OCI-M1 (cell line): ENCODE results near the gene TRAK1.

Source experiments
- DNase-seq: peaks from one replicate; lab custom pipeline; 2025; lab: John Stamatoyannopoulos, UW

TRAK1 gene

GRCh38 chr3:42229942-42230688 lies 139.0 kb downstream of the TRAK1 start:
- DNase-seq = peak; percentile 53

DNA sequence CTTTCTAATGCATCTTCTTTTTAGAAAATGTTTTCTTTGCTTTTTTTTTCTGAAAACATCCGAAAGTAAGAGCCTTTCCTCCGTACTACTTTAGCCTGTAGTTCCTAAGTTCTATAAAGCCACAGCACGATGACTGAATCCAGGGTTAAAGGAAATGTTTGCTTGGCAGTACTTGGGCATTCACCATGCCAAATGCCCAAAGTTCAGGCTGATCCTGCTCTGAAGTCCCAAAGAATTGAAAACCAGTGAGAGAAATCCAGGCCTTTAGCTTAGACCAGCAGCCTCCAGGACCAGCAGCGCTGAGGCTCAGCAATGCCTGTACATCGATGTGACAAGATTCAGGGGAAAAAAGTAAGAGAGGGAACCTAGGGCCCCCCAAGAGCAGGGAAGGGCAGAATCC lies 139.7 kb downstream of the TRAK1 start:
- DNase-seq = no peak

DNA sequence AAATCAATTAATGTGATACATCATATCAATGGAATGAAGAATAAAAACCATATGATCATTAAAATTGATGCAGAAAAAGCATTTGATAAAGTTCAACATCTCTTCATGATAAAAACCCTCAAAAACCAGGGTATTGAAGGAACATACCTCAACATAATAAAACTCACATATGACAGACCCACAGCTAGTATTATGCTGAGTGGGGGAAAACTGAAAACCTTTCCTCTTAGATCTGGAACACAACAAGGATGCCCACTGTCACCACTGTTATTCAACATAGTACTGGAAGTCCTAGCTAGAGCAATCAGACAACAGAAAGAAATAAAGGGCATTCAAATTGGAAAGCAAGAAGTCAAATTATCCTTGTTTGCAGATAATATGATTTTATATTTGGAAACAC lies 144.4 kb downstream of the TRAK1 start:
- no peak for DNase-seq

- no peak for DNase-seq
These were observed 145.5 kb downstream of the TRAK1 start for GRCh38 chr3:42236611-42237010.

- no peak for DNase-seq
These were observed 154.9 kb downstream of the TRAK1 start for GRCh38 chr3:42246091-42246490.

- DNase-seq = peak; percentile 84
These were observed 156.4 kb downstream of the TRAK1 start for GRCh38 chr3:42247576-42248027.

DNA sequence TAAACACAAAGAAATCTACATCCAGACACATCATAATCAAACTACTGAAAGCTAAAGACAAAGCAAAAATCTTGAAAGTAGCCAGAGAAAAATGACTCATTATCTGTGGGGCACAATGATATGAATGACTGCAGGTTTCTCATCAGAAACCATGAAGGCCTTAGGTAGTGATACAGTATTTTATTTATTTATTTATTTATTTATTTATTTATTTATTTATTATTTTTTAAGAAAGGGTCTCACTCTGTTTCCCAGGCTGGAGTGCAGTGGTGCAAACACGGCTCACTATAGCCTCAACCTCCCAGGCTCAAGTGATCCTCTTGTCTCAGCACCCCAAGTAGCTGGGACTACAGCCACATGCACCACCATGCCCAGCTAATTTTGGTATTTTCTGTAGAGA lies 159.6 kb downstream of the TRAK1 start:
- DNase-seq = no peak

GRCh38 chr3:42254566-42254965 lies 163.4 kb downstream of the TRAK1 start:
- DNase-seq = no peak

DNA sequence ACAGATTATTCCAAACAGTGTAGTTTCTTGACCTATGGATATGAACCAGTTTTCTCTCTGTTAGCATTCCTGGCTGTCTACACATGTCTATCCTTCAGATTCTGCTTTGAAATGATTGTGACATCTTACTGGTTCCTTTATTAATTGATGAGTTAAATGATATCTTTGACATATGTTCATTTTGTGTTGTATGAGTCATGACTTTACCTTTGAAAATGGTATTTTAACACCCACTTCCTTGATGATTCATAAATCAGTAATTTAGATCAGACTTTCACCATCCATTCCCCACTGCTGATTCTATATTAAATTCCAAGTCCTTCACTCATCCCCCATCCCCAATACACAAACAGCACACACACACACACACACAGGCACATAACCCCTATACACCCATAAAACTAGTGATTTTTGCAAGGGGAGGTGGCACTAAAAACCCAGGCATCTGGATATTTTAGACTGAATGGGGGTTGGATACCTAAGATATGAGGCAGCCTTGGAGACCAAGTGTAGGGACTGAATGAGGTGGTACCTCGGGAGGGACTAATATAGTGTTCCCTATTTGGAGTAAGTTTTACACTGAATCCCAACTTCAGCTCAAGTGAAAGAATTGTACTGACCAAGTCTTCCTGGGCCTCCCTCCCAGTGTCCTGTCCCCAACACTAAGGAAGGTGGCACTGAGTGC lies 165.1 kb downstream of the TRAK1 start:
- no peak for DNase-seq

DNA sequence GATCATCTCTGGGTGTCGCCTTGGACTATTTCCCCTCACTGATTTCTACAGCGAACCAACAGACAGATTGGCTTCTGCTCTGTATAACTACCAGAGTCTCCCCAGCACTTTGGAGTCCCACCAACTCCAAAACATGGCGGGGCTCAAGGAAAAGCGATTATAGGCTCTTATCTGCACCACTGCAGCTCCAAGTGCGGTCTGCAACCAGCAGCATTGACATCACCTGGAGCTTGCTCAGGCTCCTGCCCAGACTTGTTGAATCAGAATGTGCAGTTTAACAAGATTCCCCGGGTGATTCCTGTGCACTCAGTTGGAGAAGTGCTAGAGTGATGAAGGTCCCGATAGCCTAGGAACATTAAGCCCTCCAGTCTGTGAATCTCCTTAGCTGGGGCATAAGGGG lies 165.8 kb downstream of the TRAK1 start:
- peak; percentile 5 for DNase-seq

DNA sequence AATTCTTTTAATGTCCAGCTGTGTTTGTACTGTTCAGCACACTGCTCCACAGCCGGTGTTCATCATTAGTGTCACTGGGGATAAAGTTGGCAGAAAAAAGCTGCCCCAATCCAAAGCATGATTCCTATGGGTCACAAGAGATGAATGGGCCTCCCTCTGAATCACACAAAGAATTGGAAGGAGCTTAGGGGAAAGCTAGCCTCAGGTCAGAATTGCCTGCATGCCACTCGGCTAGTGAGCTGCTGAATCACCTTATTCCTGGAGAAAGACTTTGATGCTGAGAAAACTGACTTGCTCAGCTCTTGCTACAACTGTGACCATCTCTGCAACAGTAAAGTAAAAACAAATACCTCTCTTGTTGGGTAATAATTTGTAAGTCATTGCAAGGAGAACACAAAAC lies 171.4 kb downstream of the TRAK1 start:
- DNase-seq = peak; percentile 23

GRCh38 chr3:42263354-42264346 lies 172.5 kb downstream of the TRAK1 start:
- no peak for DNase-seq

- DNase-seq = no peak
These were observed 173.4 kb downstream of the TRAK1 start for GRCh38 chr3:42264399-42265058.

DNA sequence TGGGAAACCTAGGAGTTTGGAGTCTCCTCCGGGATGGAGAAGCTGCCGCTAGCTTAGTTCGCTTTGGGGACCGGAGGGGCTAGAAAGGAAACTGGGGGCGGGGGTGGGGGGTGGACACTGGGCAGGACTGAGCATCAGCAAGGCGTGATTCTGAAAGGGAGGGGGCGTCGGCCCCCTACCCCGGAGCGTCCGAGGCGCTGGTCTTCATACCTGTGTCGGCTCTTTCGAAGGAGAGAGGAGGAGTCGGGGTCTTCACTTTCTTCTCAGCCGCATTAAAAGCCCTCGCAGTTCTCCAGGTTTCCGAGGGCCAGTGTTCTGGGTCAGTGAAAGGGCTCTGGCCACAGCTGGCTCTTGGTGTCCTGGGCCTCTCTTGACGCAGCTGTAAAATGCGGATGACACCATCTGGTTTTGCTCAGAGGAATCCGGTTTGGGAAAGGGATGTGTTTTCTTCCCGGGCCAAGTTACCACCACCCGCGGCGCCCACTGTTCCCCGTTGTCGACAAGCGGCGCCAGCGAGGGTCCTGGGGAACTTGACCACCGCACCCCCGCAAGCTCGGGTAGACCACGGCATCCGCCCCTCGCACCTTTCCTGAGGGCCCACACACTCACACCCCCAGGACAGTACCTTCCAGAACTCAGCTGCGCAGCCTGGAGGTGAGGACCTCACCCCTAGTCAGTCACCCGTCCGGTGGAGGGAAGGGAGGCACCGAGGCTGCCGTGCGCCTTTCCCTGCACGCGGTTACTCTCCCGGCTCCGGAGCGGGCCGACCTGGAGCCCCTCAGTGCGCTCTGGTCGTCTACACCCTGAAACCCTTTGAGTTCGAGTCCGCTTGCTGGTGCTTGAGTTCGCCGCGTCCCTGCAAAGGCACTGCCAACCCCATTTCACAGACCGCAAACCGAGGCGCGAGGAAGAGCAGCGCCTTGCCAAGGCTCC lies 174.2 kb downstream of the TRAK1 start:
- DNase-seq = no peak

DNA sequence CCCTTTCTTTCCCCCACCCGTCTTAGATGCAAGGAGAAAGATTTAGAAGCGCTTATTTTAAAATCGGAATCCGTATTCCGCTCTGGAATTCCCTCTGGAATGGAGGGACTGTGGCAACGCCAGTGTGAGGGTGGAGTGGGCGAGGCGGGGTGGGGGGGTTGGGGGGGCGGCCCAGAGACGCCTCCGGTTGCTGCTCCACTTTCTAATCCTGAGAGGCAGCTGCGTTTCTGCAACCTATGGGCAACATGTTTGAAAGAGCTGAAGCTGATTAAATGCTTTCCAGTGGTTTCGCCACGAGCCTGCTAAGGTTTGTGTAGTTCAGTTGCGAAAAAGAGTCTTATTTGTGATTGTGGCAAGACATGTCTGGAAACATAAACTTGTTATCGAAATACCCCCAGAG lies 174.9 kb downstream of the TRAK1 start, which contains the start of gene CCK:
Gene CCK, minus strand, starts transcription at position 101 of the 400 bp plus-strand sequence. CDS start 2,555 bp downstream, outside the sequence.
- no peak for DNase-seq

DNA sequence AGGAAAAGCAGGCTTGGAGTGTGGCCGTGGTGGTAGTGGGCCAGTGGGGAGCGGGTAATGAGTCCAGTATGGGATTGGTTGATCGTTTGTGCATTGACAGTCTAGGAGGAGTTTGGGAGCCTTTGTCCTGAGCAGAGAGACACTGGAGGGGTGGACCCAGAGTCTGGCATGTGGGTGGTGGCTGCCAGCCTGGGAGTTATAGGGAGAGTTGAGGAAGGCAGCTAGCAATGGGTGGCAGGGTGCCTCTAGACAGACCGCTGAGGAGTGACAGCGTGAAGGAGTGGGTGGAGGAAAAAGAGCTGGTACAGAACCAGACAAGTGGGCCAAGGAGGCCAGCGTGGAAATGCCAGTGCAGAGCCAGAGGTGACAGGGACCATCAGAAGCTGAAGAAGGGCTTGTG lies 176.7 kb downstream of the TRAK1 start:
- DNase-seq = no peak

GRCh38 chr3:42269647-42270046 lies 178.5 kb downstream of the TRAK1 start:
- no peak for DNase-seq

DNA sequence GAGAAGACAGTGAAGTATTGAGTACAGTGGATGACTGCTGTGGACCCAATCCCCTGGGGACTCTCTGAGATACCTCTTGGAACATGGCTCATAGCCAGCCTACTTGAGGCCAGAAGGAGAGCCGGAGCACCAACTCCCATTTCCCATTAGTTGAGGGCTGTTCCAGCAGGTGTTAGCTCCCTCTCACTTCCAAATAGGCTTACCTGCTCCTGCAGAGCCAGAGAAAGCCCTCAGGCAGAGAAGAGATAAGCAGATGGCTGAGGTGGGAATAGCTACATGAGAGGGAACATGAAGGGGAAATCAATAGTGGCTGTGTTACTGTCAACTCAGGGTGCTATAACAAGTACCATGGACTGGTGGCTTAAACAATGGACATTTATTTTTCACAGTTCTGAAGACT lies 179.4 kb downstream of the TRAK1 start:
- DNase-seq = no peak

GRCh38 chr3:42271786-42272185 lies 180.6 kb downstream of the TRAK1 start:
- no peak for DNase-seq

GRCh38 chr3:42273361-42273760 lies 182.2 kb downstream of the TRAK1 start:
- peak; percentile 48 for DNase-seq

DNA sequence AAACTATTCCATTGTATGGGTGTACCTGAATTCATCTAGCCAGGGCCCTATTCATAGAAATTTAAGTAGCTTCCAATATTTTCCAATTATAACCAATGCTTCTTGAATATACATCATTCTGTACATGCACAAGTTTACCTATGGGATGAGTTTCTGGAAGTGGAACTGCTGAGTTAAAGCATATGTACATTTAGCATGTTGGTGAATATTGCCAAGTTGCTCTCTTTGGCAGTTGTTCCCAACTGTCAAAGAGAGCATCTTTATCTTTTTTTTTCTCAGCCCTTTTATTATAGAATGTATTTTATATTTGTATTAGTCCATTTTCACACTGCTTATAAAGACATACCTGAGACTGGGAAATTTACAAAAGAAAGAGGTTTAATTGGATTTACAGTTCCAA lies 183.1 kb downstream of the TRAK1 start:
- DNase-seq = no peak
